HG03571 (cell line): ENCODE data around the gene PCYT1B.

ENCODE experiments used
- ATAC-seq: cut with Tn5 transposase; IDR thresholded peaks from one replicate; pipeline ENCODE4 v1.9.1; 2021; ENCODE audit not compliant: unreplicated experiment

The PCYT1B gene

DNA sequence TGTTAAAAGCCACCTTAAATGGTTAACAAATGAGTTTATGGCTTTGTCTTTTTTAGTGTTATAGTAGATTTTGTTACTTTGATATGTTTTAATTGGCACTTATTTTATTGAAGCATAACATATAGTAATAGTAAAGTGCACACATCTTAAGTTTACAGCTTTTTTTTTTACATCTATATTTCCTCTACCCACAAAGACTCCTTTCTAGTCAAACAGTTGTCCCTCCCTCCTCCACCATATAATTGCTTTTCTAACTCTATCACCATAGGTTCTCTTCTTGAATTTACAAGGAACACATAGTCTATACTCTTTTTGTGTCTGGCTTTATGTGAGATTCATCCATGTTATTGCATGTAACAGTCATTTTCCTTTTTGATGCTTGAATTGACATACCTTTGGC is 110.6 kb downstream of the PCYT1B start:
- no peak for ATAC-seq

GRCh38 chrX:24528605-24529004 is 118.5 kb downstream of the PCYT1B start:
- ATAC-seq: no peak

DNA sequence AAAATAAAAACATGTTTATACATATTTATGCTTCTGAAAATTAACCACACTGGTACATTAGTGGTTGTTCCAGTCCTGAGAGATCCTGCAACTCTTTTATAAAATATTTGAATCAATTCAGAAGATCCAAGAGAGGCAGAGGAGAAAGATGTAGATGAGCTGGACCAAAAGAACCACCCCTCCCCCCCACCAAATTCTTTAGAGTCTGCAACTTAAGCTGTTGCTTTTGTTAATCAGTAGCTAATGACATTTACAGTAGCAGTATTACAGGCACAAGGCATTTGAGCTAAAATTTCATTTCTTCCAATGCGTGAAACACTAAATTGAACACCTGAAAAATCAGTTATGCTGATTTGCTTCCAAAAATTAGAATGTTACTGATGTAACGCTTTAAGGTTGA is 120.5 kb downstream of the PCYT1B start:
- no peak for ATAC-seq

DNA sequence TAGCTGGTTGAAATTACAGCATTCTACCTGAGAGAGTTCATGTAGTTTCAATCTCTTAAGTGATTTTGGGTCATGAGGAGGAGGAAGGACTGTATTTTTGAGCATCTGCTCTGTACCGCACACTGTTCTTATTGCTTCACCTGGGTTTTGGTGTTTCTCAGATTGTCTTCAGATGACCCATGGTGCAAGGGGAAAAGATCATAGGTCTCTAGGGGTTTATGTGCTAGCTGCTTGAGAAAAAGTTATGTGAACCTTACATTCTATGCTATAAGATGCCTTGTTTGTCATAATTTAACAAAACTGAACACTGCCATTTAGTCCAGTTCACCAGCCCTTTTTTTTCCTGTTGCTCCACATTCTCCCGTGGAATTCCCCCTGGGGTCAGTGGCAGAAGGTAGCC is 121.7 kb downstream of the PCYT1B start:
- no peak for ATAC-seq

GRCh38 chrX:24520472-24520871 is 126.7 kb downstream of the PCYT1B start:
- no peak for ATAC-seq

GRCh38 chrX:24515447-24515846 is 131.7 kb downstream of the PCYT1B start:
- no peak for ATAC-seq

DNA sequence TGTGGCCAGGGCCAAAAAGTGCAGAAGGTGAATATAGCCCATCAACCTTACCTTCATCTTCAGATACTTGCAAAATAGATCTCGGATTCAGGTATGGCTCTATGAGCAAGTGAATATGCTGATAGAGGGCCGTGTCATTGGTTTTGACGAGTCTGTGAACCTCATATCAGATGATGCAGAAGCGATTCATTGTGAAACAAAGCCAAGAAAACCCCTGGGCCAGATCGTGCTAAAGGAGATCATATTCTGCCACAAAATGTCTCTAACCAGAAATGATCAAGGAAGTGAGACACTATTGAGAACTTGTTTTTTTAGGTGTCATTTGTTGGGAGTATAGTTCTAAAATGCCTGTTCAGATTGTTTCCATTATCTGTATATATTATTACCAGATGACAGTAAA is 133.7 kb downstream of the PCYT1B start:
- ATAC-seq: no peak

GRCh38 chrX:24508375-24508774 is 138.8 kb downstream of the PCYT1B start:
- no peak for ATAC-seq
